CD4-positive, alpha-beta T cell treated with Interleukin-1 beta for 1 hour (primary cell): ENCODE measurements around the gene NAA15.
"Not testable (repeated sequence)": the region's sequence is repeated elsewhere in the genome, so short reads cannot be mapped to it uniquely, and the experiment has no call there.

Experiments used
- DNase-seq, 2 donors: peaks; one replicate each; pipeline ENCODE4 v3.0.0-alpha.2; 2020 to 2022

NAA15 gene

DNA sequence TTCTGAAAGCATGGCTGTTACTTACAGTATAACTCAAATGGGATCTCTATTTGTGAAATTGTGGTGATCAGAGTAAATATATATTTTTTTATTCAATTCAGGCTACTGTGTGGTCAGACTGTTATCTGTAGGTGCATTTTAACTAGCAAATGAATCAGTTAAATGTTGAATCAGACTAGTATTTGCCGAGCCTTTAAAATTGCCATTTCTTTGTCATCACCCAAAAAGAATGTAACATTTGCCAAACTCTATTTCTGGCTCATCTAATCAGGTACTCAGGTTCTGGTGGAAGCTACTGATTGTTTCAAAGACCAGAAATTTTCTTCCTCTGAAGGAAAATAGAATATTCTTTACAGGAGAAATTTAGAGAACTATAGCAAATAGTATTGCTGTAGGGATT is 1.8 kb upstream of the NAA15 start:
- DNase-seq = no peak

DNA sequence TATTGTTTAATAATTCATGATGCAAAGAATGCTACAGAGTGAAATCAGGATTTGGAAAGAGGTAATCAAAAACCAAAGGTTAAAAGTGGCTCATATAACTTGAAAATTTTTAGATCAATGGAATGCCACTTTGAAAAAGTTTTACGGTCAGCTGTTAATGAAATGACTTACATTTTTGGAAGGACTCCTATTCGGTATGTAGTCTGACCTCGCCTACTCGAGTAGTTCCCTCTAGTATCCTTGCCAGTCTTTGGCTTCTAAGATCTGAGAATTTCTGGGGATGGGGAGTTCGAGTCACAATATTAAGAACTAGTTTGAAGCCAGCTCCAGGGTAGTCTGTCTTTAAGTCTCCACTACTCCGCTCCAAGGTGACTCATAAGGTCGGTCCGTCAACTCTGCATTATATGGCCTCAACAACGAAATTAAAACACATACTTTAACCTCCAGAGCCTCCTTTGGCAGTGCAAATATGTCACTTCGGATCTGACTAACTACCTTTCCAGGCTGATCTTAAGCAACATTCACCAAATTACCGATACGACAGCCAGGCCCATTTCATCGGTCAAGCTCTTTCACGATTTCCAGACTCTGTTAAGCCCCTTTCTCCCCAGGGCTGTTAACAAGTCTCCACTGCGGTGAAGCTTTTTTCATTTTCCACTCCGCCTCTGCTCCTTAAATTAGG is 733 bp upstream of the NAA15 start:
- DNase-seq = peak; percentile 4 to 32

DNA sequence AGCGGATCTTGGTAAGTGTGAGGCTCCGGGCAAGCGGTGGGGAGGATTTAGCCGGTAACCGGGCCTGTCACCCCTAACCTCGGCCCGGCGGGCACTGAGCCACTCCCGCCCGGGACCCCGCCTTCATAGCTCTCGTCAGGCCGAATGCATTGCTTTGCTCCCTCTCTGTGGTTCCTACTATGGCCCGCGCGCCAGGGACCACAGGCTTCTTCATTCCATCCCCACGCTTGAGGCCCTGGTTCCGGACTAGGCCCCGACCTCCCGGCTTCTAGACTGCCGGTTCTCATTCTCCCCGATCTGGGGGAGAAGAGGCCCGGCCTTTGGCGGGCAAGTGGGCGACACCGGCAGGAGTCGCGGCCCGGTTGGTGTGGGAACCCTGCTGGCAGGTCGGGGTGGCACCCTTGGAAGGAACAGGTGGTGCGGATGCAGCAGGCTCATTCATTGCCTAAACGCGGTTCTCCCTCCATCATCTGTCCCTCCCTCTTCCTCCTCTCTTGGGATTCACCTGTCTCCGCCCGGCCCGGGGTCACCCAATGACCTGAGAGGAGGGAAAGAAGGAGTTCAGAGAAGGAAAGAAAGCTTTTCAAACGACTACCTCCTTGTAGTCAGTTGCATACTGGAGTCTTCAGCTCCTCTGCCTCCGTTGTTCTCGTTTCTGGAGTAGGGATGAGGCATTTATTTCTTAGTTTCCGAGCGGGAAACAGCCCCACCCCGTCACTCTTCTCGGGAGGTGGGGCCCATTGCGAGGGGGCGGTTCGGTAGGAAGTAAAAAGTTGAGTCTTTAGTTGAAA is 711 bp downstream of the NAA15 start, which contains the start of gene NDUFC1:
NDUFC1 (minus strand) TSS at position 657 of the 791 bp plus-strand sequence. CDS start 6,679 bp downstream, outside the sequence.
- peak; percentile 64 to 73 for DNase-seq

DNA sequence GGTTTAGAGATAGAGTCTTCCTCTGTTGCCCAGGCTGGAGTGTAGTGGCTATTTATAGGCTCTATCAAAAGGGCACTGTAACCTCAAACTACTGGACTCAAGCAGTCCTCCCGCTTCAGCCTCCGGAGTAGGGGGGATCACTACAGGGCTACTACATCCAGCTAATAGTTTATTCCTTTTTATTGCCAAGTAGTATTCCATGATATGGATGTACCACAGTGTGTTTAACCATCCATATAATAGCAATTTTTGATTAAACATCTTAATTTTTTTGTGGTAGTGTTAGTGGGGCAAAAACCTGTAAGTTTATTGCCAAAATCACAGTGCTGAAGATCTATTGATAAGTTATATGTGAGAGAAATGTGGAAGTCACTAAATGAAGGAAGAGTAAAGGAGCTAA is 3.6 kb downstream of the NAA15 start:
- DNase-seq = no peak

DNA sequence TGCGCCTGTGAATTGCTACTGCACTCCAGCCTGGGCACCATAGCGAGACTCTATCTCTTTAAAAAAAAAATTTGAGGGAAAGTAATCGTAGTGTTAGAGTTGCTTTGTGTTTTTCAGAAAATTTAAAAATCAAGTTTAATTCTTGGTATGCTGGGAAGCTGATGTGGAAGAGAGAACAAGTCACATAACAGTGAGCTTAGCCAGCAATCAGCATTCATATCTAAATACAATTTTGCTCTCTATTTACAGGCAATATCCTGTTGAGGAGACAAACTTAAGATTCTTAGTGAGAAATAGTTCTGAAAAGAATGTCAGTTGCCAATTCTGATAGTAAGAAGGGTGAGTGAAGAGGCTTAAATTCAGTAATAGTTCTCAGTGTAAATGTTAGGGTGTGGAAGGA is 10.6 kb downstream of the NAA15 start:
- DNase-seq = no peak

DNA sequence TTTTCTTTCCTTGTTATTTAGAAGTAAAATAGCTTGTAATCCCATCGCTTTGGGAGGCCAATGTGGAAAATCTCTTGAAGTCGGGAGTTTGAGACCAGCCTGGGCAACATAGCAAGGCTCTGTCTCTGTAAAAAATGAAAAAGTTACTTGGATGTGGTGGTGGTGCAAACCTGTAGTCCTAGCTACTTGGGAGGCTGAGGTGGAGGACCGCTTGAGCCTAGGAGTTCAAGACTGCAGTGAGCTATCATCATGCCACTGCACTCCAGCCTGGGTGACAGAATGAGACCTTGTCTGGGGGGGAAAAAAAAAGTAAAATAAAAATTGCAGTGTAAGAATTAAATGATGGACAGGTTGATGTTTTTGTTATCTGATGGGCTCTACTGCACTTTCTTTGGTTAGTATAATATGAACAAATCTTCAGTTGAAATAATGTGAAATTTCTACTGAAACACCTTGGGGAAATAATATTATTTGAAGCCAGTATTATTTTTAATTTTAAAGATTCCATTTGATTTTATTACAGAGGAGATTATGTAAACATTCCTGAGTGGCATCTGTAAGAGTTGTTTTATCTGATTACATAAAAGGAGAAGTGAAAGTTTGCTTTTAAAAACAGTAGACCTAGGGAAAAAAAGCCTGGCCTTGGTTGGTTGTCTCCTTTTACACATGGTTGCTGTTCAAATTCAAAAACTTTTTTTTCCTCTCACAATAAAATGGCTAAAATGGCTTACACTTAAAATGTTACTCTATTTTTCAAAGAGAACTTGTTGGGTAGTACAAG is 11.4 kb downstream of the NAA15 start:
- no peak for DNase-seq

DNA sequence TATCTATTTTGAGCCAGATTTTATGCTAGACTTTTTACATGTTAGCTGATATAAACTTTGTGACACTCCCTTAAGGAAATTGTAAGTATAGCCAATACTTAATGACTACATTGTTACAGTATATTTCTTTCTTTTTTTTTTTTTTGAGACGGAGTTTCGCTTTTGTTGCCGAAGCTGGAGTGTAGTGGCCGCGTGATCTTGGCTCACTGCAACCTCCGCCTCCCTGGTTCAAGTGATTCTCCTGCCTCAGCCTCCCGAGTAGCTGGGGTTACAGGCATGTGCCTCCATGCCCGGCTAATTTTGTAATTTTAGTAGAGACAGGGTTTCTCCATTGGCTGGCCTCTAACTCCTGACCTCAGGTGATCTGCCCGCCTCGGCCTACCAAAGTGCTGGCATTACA is 12.1 kb downstream of the NAA15 start:
- not testable (repeated sequence) for DNase-seq

DNA sequence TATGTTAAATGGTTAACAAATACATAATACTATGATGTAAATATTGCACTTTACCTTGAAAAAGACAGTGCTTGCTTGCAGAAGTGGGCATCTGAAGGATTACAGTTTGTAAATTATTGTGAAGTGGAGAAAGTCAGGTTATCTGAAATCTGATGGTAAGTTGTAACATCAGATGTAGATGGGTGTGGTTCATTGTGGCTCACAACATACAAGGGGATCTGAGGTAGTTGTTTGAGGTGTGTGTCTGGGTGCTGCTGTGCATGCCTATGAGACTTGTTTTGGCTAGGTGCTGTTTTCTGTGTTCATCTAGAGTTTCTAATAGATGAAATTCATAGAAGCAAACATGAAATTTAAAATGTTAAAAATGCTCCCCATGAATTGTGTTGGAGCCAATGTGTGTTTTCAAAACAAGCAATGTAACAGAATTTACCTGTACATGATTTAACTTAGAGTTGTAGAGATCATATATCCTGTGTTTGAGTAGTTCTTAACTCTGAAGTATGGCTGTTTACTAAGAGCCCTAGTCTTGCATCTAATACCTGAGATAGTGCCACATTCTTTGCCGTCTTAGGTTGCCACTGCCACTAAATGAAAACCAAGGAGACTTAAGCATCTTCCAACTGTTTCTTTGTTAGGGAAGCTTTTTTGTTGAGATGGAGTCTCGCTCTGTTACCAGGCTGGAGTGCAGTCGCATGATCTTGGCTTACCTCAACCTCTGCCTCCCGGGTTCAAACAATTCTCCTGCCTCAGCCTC is 12.9 kb downstream of the NAA15 start:
- peak in 1 of 2 donors; percentile 25 for DNase-seq

DNA sequence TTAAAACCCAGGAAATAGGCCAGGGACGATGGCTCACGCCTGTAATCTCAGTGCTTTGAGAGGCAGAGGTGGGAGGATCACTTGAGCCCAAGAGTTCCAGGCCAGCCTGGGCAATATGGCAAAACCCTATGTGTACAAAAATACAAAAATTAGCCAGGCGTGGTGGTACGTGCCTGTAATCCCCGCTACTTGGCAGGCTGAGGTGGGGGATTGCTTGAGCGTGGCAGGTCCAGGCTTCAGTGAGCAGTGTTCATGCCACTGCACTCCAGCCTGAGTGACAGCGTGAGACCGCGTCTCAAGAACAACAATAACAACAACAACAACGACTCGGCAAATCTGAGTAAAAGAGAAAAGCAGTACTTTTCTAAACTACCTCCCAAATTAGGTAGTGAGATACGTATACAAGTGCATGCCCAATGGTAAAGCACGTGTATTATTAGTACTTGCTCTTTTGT is 13.9 kb downstream of the NAA15 start:
- DNase-seq = peak in 1 of 2 donors; percentile 35

DNA sequence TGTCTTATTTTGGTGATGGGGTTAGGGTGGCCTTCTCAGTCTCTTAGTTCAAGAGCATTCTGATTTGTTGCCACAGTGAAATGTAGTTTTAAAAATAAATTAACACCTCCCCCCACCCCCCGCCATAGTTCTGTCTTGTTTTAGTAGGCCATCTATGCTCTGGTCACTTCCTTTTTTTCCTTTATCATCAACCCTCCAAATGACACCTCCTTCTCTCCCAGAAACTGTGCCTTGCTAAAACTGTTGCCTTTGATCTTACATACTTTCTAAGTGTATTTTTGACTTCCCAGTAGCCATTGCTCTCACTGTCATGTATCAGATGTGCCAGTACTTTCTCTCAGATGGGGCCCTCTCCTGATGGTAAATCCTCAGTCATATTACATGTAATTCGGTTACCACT is 15.4 kb downstream of the NAA15 start:
- DNase-seq = no peak

DNA sequence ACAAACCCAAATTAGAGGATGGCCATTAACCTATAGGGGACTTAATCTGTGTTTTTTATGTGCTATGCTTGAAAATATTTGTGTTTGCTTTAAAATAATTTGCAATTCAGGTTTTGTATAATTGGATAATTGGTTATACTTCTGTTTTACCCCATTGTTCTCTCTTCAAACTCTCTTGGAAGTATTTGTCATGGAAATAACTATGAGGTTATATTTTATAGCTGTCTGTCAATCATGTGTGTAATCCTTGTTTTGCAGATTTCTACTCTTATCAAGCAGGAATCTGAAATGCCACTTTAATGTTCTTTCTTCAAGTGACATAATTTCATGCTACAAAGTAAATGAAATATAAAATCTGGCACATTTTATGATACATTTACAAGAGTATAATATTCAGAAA is 16.3 kb downstream of the NAA15 start:
- DNase-seq = no peak

DNA sequence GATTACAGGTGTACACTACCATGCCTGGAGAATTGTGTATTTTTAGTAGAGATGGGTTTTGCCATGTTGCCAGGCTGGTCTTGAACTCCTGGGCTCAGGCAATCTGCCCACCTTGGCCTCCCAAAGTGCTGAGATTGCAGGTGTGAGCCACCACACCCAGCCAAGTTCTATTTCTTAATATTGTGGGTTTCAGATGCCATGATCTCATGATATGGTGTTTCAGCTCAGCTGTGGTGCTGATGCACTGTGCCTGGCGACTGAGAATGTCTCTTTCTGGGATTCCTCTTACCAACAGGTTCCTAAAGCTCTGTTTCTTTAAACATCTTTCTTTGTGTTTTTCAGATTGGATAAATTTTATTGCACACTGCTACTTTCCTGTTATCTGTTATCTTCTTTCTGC is 18.3 kb downstream of the NAA15 start:
- DNase-seq = no peak

DNA sequence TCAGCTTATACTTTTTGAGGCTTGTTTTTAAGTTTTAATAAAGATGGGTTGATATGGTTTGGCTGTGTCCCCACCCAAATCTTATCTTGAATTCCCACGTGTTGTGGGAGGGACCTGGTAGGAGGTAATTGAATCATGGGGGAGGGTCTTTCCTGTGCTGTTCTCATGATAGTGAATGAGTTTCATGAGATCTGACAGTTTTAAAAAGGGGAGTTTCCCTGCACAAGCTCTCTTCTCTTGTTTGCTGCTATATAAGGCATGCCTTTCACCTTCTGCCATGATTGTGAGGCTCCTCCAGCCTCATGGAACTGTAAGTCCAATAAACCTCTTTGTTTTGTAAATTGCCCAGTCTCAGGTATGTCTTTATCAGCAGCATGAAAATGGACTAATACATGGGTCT is 20.8 kb downstream of the NAA15 start:
- DNase-seq = not testable (repeated sequence)

DNA sequence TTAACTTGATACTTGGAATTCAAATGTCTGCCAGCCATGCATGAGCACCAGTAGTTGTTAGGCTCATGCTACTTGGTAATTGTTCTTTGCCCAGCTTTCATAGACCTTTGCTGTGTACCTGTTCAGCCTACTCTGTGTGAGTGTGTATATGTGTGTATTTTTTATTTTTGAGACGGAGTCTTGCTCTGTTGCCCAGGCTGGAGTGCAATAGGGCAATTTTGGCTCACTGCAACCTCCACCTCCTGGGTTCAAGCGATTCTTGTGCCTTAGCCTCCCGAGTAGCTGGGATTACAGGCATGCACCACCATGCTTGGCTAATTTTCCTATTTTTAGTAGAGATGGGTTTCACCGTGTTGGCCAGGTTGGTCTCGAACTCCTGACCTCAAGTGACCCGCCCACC is 21.2 kb downstream of the NAA15 start:
- not testable (repeated sequence) for DNase-seq

DNA sequence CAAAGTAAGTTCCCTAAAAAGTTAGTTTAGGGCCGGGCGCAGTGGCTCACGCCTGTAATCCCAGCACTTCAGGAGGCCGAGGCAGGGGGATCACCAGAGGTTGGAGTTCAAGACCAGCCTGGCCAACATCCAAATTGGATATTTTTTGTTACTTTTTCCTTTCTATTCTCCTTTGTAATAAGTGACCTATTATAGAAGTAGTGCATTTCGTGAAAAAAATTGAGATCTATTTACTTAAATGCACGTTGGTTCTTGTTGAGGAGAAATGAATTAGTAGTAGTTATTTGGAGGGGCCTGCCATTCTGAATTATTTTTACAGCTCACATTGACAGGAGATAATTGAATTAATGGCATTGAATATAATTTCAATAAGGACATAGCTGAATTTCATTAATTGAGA is 23.3 kb downstream of the NAA15 start:
- DNase-seq = no peak

DNA sequence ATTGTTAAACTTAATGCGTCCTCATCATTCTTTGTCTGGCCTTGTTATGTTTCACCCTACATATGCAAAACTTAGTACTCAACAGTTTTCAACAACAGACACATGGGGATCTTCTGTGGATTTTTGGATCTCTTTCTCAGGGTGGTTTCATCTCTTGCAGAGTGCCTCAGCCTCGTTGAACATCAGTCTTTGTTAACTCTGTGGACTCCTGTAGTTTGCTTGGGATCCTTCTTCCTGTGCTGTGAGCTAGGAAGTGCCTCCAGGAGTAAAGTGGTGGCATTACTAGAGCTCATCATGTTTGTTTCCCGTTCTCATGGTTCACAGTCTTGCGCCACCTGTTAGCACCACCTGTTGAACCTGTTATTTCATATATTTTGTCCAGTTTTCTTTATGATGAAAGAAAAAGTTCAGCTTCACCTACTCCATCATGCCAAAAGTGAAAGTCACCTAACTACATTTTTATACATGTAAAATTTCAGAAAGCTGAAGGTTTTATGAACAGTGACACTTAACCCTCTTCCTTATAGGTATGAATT is 28.4 kb downstream of the NAA15 start:
- DNase-seq = no peak

DNA sequence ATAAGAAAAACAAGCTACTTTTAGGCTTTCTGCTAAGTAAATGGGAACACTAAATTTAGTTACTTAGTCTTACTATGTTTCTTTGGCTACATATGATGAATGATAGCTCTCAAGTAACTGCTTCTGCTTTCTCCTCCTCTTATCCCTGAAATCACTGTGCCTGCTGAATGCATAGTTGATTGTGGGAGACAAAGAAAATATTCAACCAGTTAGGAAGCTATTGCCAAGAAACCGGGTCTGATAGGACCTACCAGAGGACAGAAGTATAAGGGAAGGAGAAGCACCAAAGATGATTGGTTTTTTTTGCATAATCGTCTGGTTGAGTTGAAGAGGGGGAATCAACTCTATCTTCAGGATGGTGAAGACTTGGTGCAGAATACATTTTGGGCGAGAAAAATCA is 29.0 kb downstream of the NAA15 start:
- DNase-seq = no peak

DNA sequence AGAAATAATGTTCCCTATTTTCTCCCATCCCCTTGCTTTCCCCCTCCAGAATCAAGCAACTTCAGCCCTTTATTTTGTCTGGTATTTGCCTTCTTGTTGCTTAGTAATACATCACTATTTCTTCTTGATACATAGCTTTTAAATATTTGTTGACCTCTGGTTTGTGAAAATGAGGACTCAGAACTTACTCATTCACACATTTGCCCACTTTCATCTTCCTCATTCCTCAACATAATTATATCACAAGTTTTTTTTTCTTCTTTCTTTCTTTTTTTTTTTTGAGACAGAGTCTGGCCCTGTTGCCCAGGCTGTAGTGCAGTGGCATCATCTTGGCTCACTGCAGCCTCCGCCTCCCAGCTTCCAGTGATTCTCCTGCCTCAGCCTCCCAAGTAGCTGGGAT is 29.9 kb downstream of the NAA15 start:
- no peak for DNase-seq

DNA sequence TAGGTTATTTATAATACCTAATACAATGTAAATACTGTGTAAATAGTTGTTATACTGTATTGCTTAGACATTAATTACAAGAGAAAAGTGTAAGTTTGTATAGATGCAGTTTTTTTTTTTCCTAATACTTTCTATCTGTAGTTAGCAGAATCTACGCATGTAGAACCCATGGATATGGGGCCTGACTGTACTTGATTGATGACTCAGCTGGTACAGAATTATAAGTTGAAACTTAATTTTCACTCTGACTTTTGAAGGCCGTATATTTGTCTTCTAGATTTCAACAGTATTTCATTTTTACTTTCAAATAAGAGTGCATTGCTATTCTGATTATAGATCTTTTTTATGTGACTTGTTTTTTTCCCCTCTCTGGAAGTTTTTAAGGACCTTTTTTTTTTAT is 31.7 kb downstream of the NAA15 start:
- DNase-seq = no peak

DNA sequence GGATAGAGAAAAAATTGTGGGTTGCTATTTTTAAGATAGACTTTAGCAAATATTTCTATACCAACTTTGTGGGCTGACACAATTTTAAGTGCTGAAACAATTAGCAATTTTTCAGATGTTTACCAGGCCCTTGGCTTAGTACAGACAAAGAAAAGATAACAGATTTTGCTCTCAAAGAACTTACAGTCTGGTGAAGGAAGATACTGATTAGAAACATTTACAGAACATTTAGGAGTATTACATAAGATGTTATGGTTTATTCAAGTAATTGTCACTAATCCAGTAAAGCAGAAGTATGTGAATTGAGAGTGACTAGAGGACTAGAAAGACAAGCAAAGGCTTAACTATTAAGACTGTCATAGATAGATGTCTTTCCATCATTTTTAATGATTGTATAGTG is 36.3 kb downstream of the NAA15 start:
- DNase-seq = no peak

DNA sequence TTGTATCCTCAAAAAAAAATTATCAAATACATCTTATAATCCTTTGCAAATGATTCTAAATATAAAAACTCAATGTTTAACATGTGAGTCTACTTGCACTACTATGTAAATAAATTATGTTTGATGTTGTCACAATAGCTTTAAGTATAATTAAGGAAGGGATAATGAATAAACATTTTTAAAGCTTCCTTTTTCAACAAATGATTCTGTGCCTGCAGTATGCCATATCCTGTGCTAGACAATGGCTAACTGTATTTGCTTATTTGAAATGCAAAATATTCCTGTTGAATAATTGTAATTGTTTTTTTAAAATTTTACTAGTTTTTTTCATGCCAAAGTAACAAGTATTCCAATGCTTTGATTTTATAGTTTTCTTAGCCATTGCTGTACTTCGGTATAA is 60.0 kb downstream of the NAA15 start:
- DNase-seq = no peak

DNA sequence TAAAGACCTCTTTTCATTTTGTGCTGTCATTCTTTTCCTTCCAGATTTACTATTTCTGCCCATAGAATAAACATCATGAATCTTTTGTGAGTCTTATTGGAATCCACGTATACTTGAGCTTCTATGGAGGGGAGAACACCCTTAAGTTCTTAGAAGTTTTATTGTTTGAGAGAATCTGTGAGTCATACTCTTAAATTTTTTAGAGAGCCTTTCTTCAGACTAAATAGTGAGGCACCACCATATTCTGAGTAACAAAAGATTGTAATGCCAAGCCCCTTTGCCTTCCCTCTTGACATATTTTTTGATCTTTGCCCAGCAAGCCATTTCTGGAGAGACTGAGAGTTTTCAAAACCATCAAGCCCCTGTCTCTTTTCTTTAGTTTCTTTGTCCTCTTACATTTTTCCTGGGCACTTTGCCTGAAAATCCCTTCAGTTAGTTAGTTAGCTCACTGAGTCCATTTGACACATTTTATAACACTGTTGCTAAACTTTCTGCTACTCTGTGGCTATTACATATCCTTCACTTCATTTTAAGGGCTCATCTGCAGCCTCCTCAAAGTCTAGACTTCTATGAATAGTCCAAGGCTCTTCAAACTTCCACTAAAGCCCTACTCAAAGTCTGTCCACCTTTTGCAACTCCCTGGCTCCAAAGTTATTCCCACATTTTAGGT is 66.3 kb downstream of the NAA15 start:
- no peak for DNase-seq
